NCI-H2227 (cell line): ENCODE data around the gene HSD17B7.
"Not testable (repeated sequence)": the region's sequence is repeated elsewhere in the genome, so short reads cannot be mapped to it uniquely, and the experiment has no call there.

Experiments
- DNase-seq: peaks from one replicate; lab custom pipeline; 2025; ENCODE audit not compliant: unreplicated experiment; lab: John Stamatoyannopoulos, UW

The HSD17B7 gene

DNA sequence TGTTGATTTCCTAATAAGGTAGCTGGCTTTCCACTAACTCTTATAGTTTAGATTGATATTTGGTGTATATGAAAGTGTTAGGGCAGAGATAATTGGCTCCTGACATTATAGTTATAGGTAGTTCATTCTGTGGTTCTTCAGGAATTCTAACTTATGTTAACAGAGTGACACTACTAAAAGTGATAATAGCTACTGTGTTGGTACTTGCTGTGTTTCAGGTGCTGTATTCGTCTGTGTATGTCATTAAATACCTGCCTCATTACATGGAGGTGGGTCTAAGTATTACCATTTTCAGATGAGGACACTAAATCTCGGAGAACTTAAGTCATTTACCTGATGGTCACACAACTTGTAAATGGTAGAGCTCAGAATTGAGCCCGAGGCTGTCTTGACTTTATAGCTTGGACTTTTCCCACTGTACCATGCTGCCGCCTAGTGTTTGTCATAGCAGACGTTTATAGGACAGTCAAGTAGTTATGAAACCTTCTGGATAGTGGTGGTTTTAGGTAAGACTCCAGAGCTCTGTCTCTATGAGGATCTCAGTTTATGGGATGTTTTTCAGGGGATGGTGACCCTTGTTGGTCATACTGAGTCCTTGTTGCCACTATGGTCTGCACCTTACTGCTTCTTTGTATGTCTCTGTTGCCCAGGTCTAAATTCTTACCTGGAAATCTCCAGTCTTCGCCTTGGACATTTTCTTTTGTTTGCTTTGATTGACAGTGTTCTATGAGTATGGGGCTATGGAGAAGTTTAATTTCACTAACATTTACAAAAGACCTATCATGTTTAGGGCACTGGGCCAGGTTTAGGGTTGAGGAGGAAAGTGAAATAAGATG is 9.7 kb downstream of the HSD17B7 start:
- peak; percentile 78 for DNase-seq

GRCh38 chr1:162807503-162807902 is 17.0 kb downstream of the HSD17B7 start:
- DNase-seq: not testable (repeated sequence)

- not testable (repeated sequence) for DNase-seq
These were observed 21.9 kb downstream of the HSD17B7 start for GRCh38 chr1:162812357-162812756.

- not testable (repeated sequence) for DNase-seq
These were observed 27.6 kb downstream of the HSD17B7 start for GRCh38 chr1:162818136-162818535.

- DNase-seq: not testable (repeated sequence)
These were observed 28.2 kb downstream of the HSD17B7 start for GRCh38 chr1:162818666-162819065.

DNA sequence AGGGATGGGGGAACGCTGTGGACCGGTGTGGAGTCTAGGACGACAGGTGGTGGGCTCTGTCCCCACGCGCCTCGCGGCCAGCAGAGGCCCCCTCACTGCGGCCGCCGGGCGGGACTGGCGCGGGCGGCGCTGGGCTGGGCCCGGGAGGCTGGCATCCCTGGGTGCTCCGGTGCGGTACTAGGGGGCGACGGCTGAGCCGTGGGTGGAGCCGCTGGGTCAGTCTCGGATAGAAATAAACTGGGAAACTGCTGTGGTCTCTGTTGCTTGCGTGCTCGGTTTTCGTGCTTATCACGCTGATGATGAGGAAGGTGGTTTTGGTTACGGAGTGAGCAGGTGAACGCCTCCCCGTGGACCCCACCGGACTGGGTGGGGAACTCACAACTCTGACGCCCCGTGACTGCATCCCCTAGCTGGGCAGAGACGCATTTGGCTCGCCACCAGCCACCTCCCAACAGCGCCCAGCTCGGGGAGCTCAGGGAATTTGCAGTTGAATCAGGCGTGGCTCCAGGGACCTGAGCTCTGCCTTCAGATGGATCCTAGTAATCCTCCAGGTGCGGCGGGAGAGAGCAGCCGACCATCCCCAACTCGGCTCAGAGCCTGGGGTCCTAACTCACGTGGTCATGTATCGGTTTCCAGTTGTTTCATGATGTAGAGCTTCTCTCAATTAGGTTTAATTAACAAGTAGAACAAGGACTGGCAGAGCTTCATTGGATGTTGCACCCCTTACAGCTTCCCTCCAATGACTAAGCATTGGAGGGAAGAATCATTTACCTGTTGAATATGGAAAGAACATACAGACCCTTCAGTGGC is 32.1 kb downstream of the HSD17B7 start:
- DNase-seq: peak; percentile 61

- DNase-seq: no peak
These were observed 32.7 kb downstream of the HSD17B7 start for GRCh38 chr1:162823231-162823630.

DNA sequence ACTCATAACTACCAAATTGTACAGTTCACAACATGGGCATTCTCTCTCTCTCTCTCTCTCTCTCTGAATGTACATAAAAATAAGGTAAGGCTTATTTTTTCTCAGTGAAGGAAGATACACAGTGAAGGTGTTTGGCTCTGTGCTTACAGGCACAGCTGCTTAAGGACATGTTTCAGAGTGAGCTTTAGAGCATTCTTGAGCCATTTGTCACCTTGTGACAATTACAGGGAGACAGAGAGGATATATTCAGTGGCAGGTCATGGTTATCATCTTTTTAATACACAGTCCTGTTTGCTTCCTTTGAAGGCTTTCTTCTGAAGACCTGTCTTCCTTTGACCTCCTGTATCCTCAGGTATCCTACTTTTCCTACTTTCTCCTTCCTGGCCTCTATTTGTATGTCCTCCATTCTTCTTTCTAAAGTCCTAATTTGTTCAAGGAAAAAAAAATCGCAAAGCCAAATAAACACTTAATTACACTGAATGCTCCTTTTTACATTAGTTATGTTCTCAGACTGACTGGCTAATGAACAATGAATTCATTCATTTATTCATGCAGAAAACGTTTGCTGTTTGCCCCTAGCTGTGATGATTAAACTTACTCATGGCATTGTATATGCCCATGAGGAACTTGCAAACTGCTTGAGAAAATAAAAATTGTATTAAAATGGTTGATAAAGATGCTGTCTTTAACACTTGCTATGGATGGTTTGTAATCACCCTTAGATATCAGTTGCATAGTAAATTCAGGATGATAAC is 33.4 kb downstream of the HSD17B7 start:
- DNase-seq: no peak

GRCh38 chr1:162829268-162829667 is 38.8 kb downstream of the HSD17B7 start:
- DNase-seq: no peak

- no peak for DNase-seq
These were observed 42.0 kb downstream of the HSD17B7 start for GRCh38 chr1:162832470-162832869.

GRCh38 chr1:162835157-162835899 is 44.8 kb downstream of the HSD17B7 start:
- no peak for DNase-seq

- no peak for DNase-seq
These were observed 48.4 kb downstream of the HSD17B7 start for GRCh38 chr1:162838863-162839262.

DNA sequence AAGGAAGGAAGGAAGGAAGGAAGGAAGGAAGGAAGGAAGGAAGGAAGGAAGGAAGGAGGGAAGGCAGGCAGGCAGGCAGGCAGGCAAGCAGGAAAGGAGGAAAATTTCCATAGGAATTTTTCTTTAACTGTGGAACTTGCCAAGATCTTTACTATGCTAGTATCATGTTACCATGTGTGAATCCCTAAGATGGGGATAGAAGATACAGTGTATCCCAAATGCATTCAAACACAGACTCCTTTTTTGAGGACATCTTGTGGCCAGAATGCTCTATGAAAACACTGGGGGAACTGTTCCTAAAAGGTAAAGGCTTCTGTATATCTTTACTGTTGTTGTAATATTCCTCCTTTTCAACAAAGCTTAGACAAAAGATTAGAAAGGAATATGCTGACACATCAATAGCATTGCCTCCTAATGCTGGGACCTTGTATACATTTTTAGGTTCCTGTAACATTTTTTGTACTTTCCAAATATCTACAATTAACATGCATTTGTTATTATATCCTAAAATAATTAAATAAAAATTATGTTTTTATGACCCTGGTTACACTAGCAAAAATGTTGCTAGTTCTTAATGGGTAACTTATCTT is 49.8 kb downstream of the HSD17B7 start:
- no peak for DNase-seq

- no peak for DNase-seq
These were observed 53.7 kb downstream of the HSD17B7 start for GRCh38 chr1:162844153-162844552.

DNA sequence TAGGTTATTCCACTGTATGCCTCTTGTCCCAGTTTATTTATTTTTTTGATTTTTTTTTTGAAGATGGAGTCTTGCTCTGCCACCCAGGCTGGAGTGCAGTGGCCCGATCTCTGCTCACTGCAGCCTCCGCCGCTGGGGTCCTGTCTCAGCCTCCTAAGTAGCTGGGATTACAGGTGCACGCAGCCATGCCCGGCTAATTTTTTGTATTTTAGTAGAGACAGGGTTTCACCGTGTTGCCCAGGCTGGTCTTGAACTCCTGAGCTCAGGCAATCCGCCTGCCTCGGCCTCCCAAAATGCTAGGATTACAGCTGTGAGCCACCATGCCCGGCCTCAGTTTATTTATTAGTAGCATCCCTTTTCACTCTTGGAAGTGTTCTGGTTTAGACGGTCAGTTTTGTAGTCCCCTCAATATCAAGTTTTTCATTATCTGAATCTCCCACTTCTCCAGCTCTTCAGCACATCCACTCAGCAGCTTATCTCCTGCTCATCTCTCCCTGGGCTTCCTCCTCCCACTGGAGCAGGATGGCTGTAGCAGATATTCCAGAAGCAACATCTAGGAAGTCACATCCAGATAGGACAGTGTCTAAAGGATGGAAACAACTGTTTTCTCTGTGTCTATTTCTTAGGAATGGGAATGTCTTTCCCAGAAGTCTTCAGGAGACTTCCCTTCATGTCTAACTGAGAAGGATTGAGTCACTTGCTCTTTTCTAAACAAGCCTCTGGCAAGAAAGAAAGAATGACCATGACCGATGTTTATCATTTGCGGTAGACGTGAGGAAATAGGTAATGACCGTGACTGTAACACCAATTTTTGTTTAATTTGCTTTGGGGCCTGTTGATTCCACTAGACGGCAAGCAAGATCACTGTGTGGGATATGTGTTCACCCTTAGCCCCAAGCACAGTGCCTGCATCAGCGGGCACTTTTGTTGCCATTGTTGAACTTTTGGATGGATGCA is 56.0 kb downstream of the HSD17B7 start:
- no peak for DNase-seq

- DNase-seq: peak; percentile 83
These were observed 57.4 kb downstream of the HSD17B7 start for GRCh38 chr1:162847839-162848453.

GRCh38 chr1:162849711-162850110 is 59.2 kb downstream of the HSD17B7 start:
- DNase-seq: no peak

- no peak for DNase-seq
These were observed 60.8 kb downstream of the HSD17B7 start for GRCh38 chr1:162851341-162851740.
